Fibroblast of lung (primary cell): ENCODE measurements around the gene POU2F1.

Source experiments
- EZH2 ChIP-seq: IDR thresholded peaks from 2 replicates; pipeline ENCODE4 v1.5.1; 2012; ENCODE audit warnings: low read length, control low read depth, mild to moderate bottlenecking; ENCODE audit errors: missing control alignments
- TF ChIP-seq, protein P1 (sequence below), 2 donors: IDR thresholded peaks in 1 of 2; conservative IDR thresholded peaks in 1 of 2; 1 replicate in 1 of 2; 2 replicates in 1 of 2; pipeline ENCODE4 v1.5.1; 2011 to 2012; ENCODE audit warnings: low read length in 2 of 2, control low read depth in 1 of 2, inconsistent platforms in 1 of 2, low read depth in 1 of 2, mild to moderate bottlenecking in 1 of 2

DNA sequence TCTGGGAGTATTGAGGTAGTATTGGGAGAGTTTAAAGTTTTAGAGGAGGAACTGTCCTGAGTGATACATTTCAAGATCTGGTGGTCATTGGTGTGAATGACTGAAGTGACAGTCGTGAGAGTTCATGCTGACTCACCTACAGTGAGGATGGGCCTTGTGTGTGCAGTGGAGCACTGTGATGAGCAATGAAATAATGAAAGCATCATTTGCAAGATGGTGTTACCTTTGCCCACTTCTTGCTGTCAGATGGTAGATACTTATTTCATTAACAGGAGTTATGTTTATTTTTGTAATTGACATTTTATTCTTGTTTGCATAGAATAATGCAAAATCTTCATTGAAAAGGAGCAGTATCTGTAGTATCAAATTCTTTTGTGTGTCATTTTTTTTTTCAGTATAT lies 29.0 kb downstream of the POU2F1 start:
- TF ChIP-seq, protein P1, sequence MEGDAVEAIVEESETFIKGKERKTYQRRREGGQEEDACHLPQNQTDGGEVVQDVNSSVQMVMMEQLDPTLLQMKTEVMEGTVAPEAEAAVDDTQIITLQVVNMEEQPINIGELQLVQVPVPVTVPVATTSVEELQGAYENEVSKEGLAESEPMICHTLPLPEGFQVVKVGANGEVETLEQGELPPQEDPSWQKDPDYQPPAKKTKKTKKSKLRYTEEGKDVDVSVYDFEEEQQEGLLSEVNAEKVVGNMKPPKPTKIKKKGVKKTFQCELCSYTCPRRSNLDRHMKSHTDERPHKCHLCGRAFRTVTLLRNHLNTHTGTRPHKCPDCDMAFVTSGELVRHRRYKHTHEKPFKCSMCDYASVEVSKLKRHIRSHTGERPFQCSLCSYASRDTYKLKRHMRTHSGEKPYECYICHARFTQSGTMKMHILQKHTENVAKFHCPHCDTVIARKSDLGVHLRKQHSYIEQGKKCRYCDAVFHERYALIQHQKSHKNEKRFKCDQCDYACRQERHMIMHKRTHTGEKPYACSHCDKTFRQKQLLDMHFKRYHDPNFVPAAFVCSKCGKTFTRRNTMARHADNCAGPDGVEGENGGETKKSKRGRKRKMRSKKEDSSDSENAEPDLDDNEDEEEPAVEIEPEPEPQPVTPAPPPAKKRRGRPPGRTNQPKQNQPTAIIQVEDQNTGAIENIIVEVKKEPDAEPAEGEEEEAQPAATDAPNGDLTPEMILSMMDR (conservative IDR thresholded peaks at IDR 0.05 in 1 of 2, IDR thresholded peaks at IDR 0.05 in 1 of 2; ENCODE audit: low read depth in 1 of 2, low read length in 2 of 2), result no peak
- no peak for TF ChIP-seq EZH2
